Spleen (tissue), 7 donors: ENCODE measurements around the gene DHRS2.

Experiments
- POLR2AphosphoS5 ChIP-seq, 3 donors: sonication (generic); formaldehyde crosslinking; IDR thresholded peaks; one replicate each; pipeline ENCODE4 v1.5.1; 2017; ENCODE audit warnings: antibody characterized with exemption in 3 of 3
- TF ChIP-seq, protein P1 (sequence below), 11 experiments: fragments of 200-600 bp in 7 of 11; fragments of 450-650 bp in 4 of 11; sonication (generic) in 4 of 11; IDR thresholded peaks in 8 of 11; conservative IDR thresholded peaks in 3 of 11; 1 replicate in 7 of 11; 2 replicates in 4 of 11; pipeline versions ENCODE4 v1.4.0 to v1.8.0; 2016 to 2021; ENCODE audit warnings: antibody characterized with exemption in 11 of 11, inconsistent platforms in 4 of 11, mild to moderate bottlenecking in 1 of 11
- donor health status: DM: no; HTN: no; CAD: no; lungs with moderate emphysema.
- donor health status: DM: no; HTN: no; CAD: no.
- donor health status: DM: no; HTN: no; CAD: no.

DNA sequence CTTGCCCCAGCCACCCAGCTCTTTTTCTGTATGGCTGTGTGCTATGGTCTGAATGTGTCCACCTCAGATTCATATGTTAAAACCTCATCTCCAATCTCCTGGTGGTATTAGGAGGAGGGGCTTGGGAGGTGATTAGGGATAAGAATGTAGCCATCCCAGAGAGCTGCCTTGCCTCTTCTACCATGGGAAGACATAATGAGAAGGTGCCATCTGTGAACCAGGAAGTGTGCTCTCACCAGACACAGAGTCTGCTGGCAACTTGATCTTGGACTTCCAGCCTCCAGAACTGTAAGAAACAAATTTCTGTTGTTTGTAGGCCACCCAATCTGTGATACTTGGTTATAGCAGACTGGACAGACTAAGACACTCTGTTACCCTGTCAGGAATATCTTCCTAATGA lies 34.7 kb upstream of the DHRS2 start:
- TF ChIP-seq, protein P1, sequence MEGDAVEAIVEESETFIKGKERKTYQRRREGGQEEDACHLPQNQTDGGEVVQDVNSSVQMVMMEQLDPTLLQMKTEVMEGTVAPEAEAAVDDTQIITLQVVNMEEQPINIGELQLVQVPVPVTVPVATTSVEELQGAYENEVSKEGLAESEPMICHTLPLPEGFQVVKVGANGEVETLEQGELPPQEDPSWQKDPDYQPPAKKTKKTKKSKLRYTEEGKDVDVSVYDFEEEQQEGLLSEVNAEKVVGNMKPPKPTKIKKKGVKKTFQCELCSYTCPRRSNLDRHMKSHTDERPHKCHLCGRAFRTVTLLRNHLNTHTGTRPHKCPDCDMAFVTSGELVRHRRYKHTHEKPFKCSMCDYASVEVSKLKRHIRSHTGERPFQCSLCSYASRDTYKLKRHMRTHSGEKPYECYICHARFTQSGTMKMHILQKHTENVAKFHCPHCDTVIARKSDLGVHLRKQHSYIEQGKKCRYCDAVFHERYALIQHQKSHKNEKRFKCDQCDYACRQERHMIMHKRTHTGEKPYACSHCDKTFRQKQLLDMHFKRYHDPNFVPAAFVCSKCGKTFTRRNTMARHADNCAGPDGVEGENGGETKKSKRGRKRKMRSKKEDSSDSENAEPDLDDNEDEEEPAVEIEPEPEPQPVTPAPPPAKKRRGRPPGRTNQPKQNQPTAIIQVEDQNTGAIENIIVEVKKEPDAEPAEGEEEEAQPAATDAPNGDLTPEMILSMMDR (IDR thresholded peaks at IDR 0.05 in 8 of 11, conservative IDR thresholded peaks at IDR 0.05 in 3 of 11): no peak
- no peak for TF ChIP-seq POLR2AphosphoS5 (IDR thresholded peaks at IDR 0.05)
